ENCODE data around the gene WAPL.

DNA sequence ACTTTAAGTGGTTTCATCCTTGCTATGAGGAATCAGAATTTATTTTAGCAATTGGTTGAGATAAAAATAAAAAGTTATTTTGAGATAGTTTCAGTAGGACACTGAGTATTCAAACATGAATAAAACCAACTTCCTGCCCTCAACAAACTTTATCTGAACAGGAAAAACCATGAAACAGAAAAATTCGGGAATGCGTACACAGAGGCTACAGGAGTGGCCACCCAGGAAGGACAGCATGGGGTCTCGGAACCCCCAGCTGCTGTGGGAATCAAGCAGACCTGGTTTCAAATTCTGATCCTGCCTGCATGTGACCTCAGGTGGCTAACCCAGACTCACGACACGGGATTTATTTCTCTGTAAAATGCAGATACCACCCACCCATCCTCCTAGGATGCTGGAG is 106.0 kb downstream of the WAPL start:
- TF ChIP-seq, protein P1, sequence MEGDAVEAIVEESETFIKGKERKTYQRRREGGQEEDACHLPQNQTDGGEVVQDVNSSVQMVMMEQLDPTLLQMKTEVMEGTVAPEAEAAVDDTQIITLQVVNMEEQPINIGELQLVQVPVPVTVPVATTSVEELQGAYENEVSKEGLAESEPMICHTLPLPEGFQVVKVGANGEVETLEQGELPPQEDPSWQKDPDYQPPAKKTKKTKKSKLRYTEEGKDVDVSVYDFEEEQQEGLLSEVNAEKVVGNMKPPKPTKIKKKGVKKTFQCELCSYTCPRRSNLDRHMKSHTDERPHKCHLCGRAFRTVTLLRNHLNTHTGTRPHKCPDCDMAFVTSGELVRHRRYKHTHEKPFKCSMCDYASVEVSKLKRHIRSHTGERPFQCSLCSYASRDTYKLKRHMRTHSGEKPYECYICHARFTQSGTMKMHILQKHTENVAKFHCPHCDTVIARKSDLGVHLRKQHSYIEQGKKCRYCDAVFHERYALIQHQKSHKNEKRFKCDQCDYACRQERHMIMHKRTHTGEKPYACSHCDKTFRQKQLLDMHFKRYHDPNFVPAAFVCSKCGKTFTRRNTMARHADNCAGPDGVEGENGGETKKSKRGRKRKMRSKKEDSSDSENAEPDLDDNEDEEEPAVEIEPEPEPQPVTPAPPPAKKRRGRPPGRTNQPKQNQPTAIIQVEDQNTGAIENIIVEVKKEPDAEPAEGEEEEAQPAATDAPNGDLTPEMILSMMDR (conservative IDR thresholded peaks at IDR 0.05; ENCODE audit: low read length) = no peak
- TF ChIP-seq EZH2phosphoT487 (IDR thresholded peaks at IDR 0.05; ENCODE audit: borderline replicate concordance) = no peak
